ENCODE data around the gene RAPGEF5. TPM values are rescaled to one million over a fixed set of nuclear protein-coding genes. Genes with fewer than 3 reads are reported as not detected.

The RAPGEF5 gene
- total RNA-seq, 1 experiment from 2014 or later, result 15.6 TPM

DNA sequence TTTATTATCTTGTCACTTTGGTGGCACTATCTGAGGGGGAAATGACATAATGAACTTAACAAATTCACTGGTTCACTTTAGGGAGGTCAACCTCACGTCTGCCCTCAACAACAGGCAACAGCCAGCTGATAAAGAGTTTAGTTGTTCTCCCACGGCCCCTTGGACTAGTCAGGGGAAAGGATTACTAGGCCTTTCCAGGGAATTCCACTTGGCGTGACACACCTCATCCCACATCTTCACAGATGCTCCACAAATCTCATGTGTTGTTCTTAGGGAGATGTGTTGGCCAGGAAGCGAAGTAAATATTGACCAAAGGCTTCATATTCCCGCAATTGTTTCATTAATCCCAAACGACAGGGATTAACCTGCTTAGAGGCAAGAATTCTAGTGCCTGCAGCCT is 227.8 kb downstream of the RAPGEF5 start (continued):
- TF ChIP-seq, protein P1, sequence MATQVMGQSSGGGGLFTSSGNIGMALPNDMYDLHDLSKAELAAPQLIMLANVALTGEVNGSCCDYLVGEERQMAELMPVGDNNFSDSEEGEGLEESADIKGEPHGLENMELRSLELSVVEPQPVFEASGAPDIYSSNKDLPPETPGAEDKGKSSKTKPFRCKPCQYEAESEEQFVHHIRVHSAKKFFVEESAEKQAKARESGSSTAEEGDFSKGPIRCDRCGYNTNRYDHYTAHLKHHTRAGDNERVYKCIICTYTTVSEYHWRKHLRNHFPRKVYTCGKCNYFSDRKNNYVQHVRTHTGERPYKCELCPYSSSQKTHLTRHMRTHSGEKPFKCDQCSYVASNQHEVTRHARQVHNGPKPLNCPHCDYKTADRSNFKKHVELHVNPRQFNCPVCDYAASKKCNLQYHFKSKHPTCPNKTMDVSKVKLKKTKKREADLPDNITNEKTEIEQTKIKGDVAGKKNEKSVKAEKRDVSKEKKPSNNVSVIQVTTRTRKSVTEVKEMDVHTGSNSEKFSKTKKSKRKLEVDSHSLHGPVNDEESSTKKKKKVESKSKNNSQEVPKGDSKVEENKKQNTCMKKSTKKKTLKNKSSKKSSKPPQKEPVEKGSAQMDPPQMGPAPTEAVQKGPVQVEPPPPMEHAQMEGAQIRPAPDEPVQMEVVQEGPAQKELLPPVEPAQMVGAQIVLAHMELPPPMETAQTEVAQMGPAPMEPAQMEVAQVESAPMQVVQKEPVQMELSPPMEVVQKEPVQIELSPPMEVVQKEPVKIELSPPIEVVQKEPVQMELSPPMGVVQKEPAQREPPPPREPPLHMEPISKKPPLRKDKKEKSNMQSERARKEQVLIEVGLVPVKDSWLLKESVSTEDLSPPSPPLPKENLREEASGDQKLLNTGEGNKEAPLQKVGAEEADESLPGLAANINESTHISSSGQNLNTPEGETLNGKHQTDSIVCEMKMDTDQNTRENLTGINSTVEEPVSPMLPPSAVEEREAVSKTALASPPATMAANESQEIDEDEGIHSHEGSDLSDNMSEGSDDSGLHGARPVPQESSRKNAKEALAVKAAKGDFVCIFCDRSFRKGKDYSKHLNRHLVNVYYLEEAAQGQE (IDR thresholded peaks at IDR 0.05; ENCODE audit: low read depth), result no peak
- TF ChIP-seq, protein P2, sequence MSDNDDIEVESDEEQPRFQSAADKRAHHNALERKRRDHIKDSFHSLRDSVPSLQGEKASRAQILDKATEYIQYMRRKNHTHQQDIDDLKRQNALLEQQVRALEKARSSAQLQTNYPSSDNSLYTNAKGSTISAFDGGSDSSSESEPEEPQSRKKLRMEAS (IDR thresholded peaks at IDR 0.05), result no peak

DNA sequence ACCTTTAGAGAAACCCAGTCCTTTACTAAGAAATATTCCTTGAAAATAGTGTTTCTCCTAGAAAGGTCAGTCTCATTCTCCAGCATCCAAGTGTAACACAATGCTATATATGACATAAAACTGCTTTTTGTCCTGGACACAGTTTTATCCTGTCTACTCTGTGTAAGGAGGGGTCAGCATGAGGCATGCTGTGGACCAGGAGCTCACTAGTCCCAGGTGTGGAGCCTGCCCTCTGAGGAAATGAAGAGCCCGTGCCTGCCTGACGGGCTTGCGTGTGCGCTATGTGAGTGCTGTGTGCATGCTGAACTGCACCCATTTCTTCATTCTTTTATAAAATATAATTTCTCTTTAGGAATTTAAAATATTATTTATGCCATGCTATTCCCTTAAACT is 228.4 kb downstream of the RAPGEF5 start:
- Histone ChIP-seq H3K9me2 (ENCODE audit: insufficient read depth) (no peaks in the 10 kb centered on the region), H3K9me3 (ENCODE audit: control insufficient read depth in 1 of 2, insufficient read depth in 1 of 2, low read depth in 1 of 2, low read length in 2 of 2) (no peaks in the 10 kb centered on the region), H3K4me2 (ENCODE audit: low read length) (no peak overlapping the region), H4K20me1 (ENCODE audit: insufficient read depth) (no peaks in the 10 kb centered on the region), H3K4me3 (replicated peaks in 1 of 2; ENCODE audit: low read depth in 1 of 2, low read length in 2 of 2) (no peak overlapping the region), H3K27ac (ENCODE audit: low read depth, low read length) (no peak overlapping the region), H2AFZ (ENCODE audit: low read depth, low read length, poor library complexity, severe bottlenecking) (no peak overlapping the region), H3K36me3 (ENCODE audit: control insufficient read depth in 1 of 2, insufficient read depth in 2 of 2, low read length in 2 of 2) (peaks cover 0 to 2% of the 10 kb centered on the region in 2 experiments; a peak in 1 of 4 replicates), H3K4me1 (ENCODE audit: control insufficient read depth in 1 of 2, insufficient read depth in 2 of 2, low read length in 2 of 2) (no peaks in the 10 kb centered on the region), H3K79me2 (ENCODE audit: insufficient read depth, low read length) (no peaks in the 10 kb centered on the region), H3K9ac (ENCODE audit: low read length) (no peak overlapping the region), H3K27me3 (ENCODE audit: insufficient read depth, low read length) (no peaks in the 10 kb centered on the region)
- no TSS peak for BruUV-seq (replicated peaks)
- RAD21 ChIA-PET (ENCODE audit: low non-redundant PET in 1 of 2, low total read pairs in 2 of 2, uncharacterized antibody in 2 of 2, unreplicated experiment in 2 of 2), result no interaction called here
- TF ChIP-seq CBX3 (IDR thresholded peaks at IDR 0.05; ENCODE audit: low read depth) (no peak), EGR1 (IDR thresholded peaks at IDR 0.05; ENCODE audit: low read depth) (no peak), POLR2A (IDR thresholded peaks at IDR 0.05; ENCODE audit: borderline replicate concordance, extremely low read depth, insufficient read depth, insufficient read length) (no peak), SP1 (IDR thresholded peaks at IDR 0.05; ENCODE audit: low read depth) (no peak), ZFX (IDR thresholded peaks at IDR 0.05) (no peak), EZH2phosphoT487 (IDR thresholded peaks at IDR 0.05; ENCODE audit: borderline replicate concordance) (no peak), TCF7L2 (IDR thresholded peaks at IDR 0.05; ENCODE audit: borderline replicate concordance, extremely low read depth, insufficient read depth, insufficient read length) (no peak), POLR2AphosphoS5 (IDR thresholded peaks at IDR 0.05; ENCODE audit: low read depth, low read length) (no peak), ELF1 (IDR thresholded peaks at IDR 0.05; ENCODE audit: borderline replicate concordance, low read depth) (no peak), RAD21 (IDR thresholded peaks at IDR 0.05; ENCODE audit: low read depth) (no peak), YY1 (IDR thresholded peaks at IDR 0.05; ENCODE audit: extremely low read depth, insufficient replicate concordance, low read depth, low read length) (no peak), SIN3A (IDR thresholded peaks at IDR 0.05; ENCODE audit: low read depth) (no peak), SRF (IDR thresholded peaks at IDR 0.05; ENCODE audit: low read depth) (no peak), ZNF274 (IDR thresholded peaks at IDR 0.05; ENCODE audit: low read depth, low read length) (no peak)
- TF ChIP-seq, protein P2 (IDR thresholded peaks at IDR 0.05), result no peak
- TF ChIP-seq, protein P3, sequence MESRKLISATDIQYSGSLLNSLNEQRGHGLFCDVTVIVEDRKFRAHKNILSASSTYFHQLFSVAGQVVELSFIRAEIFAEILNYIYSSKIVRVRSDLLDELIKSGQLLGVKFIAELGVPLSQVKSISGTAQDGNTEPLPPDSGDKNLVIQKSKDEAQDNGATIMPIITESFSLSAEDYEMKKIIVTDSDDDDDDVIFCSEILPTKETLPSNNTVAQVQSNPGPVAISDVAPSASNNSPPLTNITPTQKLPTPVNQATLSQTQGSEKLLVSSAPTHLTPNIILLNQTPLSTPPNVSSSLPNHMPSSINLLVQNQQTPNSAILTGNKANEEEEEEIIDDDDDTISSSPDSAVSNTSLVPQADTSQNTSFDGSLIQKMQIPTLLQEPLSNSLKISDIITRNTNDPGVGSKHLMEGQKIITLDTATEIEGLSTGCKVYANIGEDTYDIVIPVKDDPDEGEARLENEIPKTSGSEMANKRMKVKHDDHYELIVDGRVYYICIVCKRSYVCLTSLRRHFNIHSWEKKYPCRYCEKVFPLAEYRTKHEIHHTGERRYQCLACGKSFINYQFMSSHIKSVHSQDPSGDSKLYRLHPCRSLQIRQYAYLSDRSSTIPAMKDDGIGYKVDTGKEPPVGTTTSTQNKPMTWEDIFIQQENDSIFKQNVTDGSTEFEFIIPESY (IDR thresholded peaks at IDR 0.05; ENCODE audit: extremely low read depth, insufficient replicate concordance, low read length), result no peak
- ATAC-seq (no peak), DNase-seq (ENCODE audit: low read depth, low spot score) (no peak)
- POLR2A ChIA-PET, result no interaction called here
- CTCF ChIA-PET, result no interaction called here
- intact Hi-C loops (cut with micrococcal nuclease), result no loop called here
